Measurements from ENCODE around the gene ABHD17A. TPM values are rescaled to one million over a fixed set of nuclear protein-coding genes. Genes with fewer than 3 reads are reported as not detected.
A peak's percentile ranks its signal among the peaks of the same experiment; 100 is the strongest.

ABHD17A gene
- total RNA-seq, 2 donors from 2014 or later: 50.6 to 52.9 TPM

DNA sequence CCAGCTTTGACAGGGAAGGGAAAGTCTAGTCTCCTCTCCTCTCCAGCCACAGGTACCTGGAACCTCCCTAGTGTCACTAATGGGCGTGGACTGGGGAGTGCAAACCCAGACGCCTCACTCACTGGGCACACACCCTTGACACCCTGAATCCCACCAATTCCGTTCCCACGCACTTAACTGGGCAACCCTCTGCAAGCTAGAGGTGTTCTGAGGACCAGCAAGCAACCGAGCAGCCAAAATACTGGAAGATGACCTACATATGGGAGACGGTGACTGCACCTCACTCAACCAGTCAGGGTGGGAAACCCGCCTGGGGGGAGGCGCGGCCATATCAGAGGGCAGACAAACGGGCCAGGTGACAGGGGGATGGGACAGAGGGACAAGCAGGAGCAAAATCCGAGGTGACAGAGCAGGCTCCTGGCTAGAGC is 991 bp downstream of the ABHD17A start:
- H3K4me3 ChIP-seq (ENCODE audit: low read length): peak overlapping the region; percentile 85
- H3K36me3 ChIP-seq (ENCODE audit: control insufficient read depth, insufficient read depth, low read length): no peaks in the 10 kb centered on the region
- H3K27ac ChIP-seq (ENCODE audit: low read depth, low read length): no peak overlapping the region
- peak overlapping the region; percentile 88 for H3K27ac Mint-ChIP-seq
- H3K9ac ChIP-seq (ENCODE audit: extremely low read depth, low read length, poor library complexity, severe bottlenecking): peak overlapping the region; percentile 66
- no peaks in the 10 kb centered on the region for H3K27me3 ChIP-seq (ENCODE audit: control insufficient read depth, insufficient read depth, low read length, poor library complexity, severe bottlenecking)
- peaks cover 23% of the 10 kb centered on the region for H3K4me1 ChIP-seq (ENCODE audit: control insufficient read depth, insufficient read depth, low read length)
- H3K4me1 Mint-ChIP-seq: peaks cover 31% of the 10 kb centered on the region
- H3K9me3 Mint-ChIP-seq: no peaks in the 10 kb centered on the region
- peak; percentile 51 for DNase-seq
- peak overlapping the region; percentile 92 for H3K4me3 Mint-ChIP-seq
- no peaks in the 10 kb centered on the region for H3K9me3 ChIP-seq (ENCODE audit: control insufficient read depth, low read length)
- no peaks in the 10 kb centered on the region for H3K27me3 Mint-ChIP-seq (ENCODE audit: insufficient read depth)
- WGBS, 2 experiments (ENCODE audit: insufficient coverage in 1 of 2, insufficient read length in 1 of 2): 30 to 35% methylated on average over 9 to 11 of the region's 11 CpGs
- TF ChIP-seq CTCF (conservative IDR thresholded peaks at IDR 0.05): no peak
- H3K36me3 Mint-ChIP-seq (ENCODE audit: low read depth): peaks cover 1% of the 10 kb centered on the region

DNA sequence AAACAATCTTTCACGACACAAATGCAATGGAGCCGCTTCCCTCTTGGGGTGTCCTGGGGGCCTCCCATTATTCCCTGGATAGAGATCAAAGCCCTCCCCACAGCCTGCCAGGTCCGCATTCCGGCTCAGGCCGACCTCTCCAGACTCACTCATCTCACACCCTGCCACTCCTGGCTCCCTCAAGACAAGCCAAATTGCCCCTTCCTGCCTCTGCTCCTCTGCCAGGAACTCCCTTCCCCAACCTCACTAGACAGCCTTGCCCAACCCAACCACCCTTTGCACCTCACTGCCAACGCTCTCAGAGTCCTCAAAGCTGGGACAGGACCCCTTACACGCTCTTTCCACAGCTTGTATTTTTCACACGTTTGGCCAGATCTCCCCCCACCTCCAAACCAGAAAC is 1.5 kb downstream of the ABHD17A start:
- no peak overlapping the region for H3K27ac ChIP-seq (ENCODE audit: low read depth, low read length)
- no peaks in the 10 kb centered on the region for H3K36me3 ChIP-seq (ENCODE audit: control insufficient read depth, insufficient read depth, low read length)
- H3K4me1 Mint-ChIP-seq: peaks cover 31% of the 10 kb centered on the region
- H3K27me3 ChIP-seq (ENCODE audit: control insufficient read depth, insufficient read depth, low read length, poor library complexity, severe bottlenecking): no peaks in the 10 kb centered on the region
- peak overlapping the region; percentile 85 for H3K4me3 ChIP-seq (ENCODE audit: low read length)
- H3K27ac Mint-ChIP-seq: no peak overlapping the region
- H3K9me3 Mint-ChIP-seq: no peaks in the 10 kb centered on the region
- DNase-seq: no peak
- WGBS, 2 experiments (ENCODE audit: insufficient coverage in 1 of 2, insufficient read length in 1 of 2): 88% methylated on average over 5 to 8 of the region's 8 CpGs
- no peak for TF ChIP-seq CTCF (conservative IDR thresholded peaks at IDR 0.05)
- peaks cover 23% of the 10 kb centered on the region for H3K4me1 ChIP-seq (ENCODE audit: control insufficient read depth, insufficient read depth, low read length)
- H3K9ac ChIP-seq (ENCODE audit: extremely low read depth, low read length, poor library complexity, severe bottlenecking): no peak overlapping the region
- peak overlapping the region; percentile 92 for H3K4me3 Mint-ChIP-seq
- H3K36me3 Mint-ChIP-seq (ENCODE audit: low read depth): peaks cover 1% of the 10 kb centered on the region
- no peaks in the 10 kb centered on the region for H3K9me3 ChIP-seq (ENCODE audit: control insufficient read depth, low read length)
- no peaks in the 10 kb centered on the region for H3K27me3 Mint-ChIP-seq (ENCODE audit: insufficient read depth)

GRCh38 chr19:1882786-1883692 is 2.3 kb downstream of the ABHD17A start:
- no peak overlapping the region for H3K4me3 ChIP-seq (ENCODE audit: low read length)
- Mint-ChIP-seq H3K27me3 (ENCODE audit: insufficient read depth) (peaks cover 3% of the 10 kb centered on the region), H3K9me3 (no peaks in the 10 kb centered on the region), H3K36me3 (ENCODE audit: low read depth) (peaks cover 1% of the 10 kb centered on the region), H3K4me3 (peak overlapping the region; percentile 92), H3K4me1 (peaks cover 29% of the 10 kb centered on the region), H3K27ac (no peak overlapping the region)
- WGBS, 2 experiments (ENCODE audit: insufficient coverage in 1 of 2, insufficient read length in 1 of 2): 86 to 90% methylated on average over 24 to 25 of the region's 25 CpGs
- no peaks in the 10 kb centered on the region for H3K9me3 ChIP-seq (ENCODE audit: control insufficient read depth, low read length)
- H3K9ac ChIP-seq (ENCODE audit: extremely low read depth, low read length, poor library complexity, severe bottlenecking): no peak overlapping the region
- no peaks in the 10 kb centered on the region for H3K27me3 ChIP-seq (ENCODE audit: control insufficient read depth, insufficient read depth, low read length, poor library complexity, severe bottlenecking)
- no peaks in the 10 kb centered on the region for H3K36me3 ChIP-seq (ENCODE audit: control insufficient read depth, insufficient read depth, low read length)
- peaks cover 18% of the 10 kb centered on the region for H3K4me1 ChIP-seq (ENCODE audit: control insufficient read depth, insufficient read depth, low read length)
- DNase-seq: no peak
- no peak for TF ChIP-seq CTCF (conservative IDR thresholded peaks at IDR 0.05)
- no peak overlapping the region for H3K27ac ChIP-seq (ENCODE audit: low read depth, low read length)

All from endodermal cell (in vitro differentiated cells).